SK-N-MC (cell line): ENCODE measurements around the gene FREM2.

Source experiments
- DNase-seq: peaks from one replicate; pipeline ENCODE4 v3.0.0-alpha.2; 2011; ENCODE audit warnings: low read depth, low spot score
- H3K27ac ChIP-seq: fragments of 200-600 bp; sonication (generic); 2 replicates; pipeline ENCODE4 v1.5.1; 2016; ENCODE audit warnings: mixed run types
- H3K36me3 ChIP-seq: fragments of 200-600 bp; sonication (generic); 2 replicates; pipeline ENCODE4 v1.6.1; 2017; ENCODE audit warnings: antibody characterized with exemption, low read length, mixed read lengths; ENCODE audit not compliant: insufficient read depth
- H3K4me3 ChIP-seq: fragments of 200-600 bp; sonication (generic); 2 replicates; pipeline ENCODE4 v1.5.1; 2016
- H3K9ac ChIP-seq: fragments of 200-600 bp; sonication (generic); 2 replicates; pipeline ENCODE4 v1.8.0; 2017; ENCODE audit warnings: mixed run types, mixed read lengths; ENCODE audit not compliant: insufficient read length
- H3K9me3 ChIP-seq: fragments of 200-600 bp; sonication (generic); 2 replicates; pipeline ENCODE4 v1.6.1; 2017; ENCODE audit warnings: low read depth, mild to moderate bottlenecking, antibody characterized with exemption, low read length, moderate library complexity, mixed read lengths
- EZH2 ChIP-seq: fragments of 200-600 bp; sonication (generic); IDR thresholded peaks from one replicate; pipeline ENCODE4 v1.6.1; 2017; ENCODE audit warnings: antibody characterized with exemption
- FOXP2 ChIP-seq: optimal IDR thresholded peaks from 2 replicates; pipeline ENCODE3; 2011; ENCODE audit warnings: mild to moderate bottlenecking, moderate library complexity; ENCODE audit not compliant: insufficient read depth; ENCODE audit errors: extremely low read length, control extremely low read depth
- POLR2AphosphoS5 ChIP-seq: IDR thresholded peaks from 2 replicates; pipeline ENCODE4 v1.6.1; 2012; ENCODE audit warnings: mild to moderate bottlenecking, low read depth, low read length, borderline replicate concordance

The FREM2 gene, protein sequence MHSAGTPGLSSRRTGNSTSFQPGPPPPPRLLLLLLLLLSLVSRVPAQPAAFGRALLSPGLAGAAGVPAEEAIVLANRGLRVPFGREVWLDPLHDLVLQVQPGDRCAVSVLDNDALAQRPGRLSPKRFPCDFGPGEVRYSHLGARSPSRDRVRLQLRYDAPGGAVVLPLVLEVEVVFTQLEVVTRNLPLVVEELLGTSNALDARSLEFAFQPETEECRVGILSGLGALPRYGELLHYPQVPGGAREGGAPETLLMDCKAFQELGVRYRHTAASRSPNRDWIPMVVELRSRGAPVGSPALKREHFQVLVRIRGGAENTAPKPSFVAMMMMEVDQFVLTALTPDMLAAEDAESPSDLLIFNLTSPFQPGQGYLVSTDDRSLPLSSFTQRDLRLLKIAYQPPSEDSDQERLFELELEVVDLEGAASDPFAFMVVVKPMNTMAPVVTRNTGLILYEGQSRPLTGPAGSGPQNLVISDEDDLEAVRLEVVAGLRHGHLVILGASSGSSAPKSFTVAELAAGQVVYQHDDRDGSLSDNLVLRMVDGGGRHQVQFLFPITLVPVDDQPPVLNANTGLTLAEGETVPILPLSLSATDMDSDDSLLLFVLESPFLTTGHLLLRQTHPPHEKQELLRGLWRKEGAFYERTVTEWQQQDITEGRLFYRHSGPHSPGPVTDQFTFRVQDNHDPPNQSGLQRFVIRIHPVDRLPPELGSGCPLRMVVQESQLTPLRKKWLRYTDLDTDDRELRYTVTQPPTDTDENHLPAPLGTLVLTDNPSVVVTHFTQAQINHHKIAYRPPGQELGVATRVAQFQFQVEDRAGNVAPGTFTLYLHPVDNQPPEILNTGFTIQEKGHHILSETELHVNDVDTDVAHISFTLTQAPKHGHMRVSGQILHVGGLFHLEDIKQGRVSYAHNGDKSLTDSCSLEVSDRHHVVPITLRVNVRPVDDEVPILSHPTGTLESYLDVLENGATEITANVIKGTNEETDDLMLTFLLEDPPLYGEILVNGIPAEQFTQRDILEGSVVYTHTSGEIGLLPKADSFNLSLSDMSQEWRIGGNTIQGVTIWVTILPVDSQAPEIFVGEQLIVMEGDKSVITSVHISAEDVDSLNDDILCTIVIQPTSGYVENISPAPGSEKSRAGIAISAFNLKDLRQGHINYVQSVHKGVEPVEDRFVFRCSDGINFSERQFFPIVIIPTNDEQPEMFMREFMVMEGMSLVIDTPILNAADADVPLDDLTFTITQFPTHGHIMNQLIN (N-terminal part only)

DNA sequence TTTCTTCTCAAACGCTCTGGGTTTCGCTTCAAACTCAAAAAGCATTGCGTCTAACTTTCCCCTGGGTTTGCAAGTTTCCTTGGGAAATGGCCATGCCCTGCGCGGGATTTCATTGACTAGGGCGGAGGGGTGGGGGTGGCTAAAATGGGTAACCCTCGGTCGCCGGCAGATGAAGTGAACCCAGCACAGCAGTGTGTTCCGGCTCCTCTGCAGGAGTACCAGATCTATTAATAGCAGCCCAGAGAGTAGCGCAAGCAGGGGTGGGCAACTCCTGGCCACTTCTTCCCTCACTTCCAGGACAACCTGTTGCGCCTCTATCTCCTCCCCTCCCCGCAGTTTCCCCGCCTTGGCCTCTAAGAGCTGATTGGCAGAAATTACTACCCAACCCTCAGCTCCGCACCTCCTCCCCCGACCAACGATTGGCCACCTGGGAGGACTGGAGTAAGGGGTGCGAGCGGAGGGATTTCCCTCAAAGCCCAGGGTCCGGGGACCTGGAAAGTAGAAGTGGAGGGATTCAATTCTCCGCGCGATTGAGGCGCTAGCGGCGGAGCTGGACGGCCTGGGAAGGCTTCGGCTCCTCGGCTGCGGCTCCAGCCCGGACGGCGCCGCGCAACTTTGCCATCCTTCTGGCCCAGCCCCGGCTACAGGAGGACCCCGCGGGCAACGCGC lies at the start of gene FREM2:
TSS of gene FREM2 (plus strand) at position 501 of the 669 bp plus-strand sequence. CDS start 268 bp downstream, outside the sequence.
- TF ChIP-seq POLR2AphosphoS5, result no peak
- no peak for TF ChIP-seq EZH2
- H3K4me3 ChIP-seq, result peak within 1 kb of the TSS; percentile 77
- no peak within 1 kb of the TSS for H3K27ac ChIP-seq
- DNase-seq, result no peak
- no peaks in the 10 kb centered on the region for H3K9me3 ChIP-seq
- no peaks in the 10 kb centered on the region for H3K36me3 ChIP-seq
- no peak within 1 kb of the TSS for H3K9ac ChIP-seq

DNA sequence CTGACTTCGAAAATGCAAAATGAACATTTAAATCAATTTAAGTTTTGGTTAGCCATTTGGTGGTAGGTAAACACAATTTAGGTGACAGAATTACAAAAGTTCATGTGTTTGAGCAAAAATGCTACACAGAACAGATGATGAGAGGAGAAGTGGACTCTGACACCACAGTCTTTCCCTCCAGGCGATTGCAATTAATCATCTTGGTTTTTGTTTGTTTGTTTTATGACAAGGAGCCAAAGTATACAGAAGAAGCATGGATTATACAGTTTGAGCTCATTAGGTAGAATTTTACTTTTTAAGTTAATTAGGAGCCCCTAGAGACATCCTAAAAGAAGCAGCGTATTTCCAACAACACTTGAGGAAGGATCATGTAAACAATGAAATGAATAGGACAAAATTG lies 49.3 kb upstream of the FREM2 start:
- Histone ChIP-seq H3K4me3 (no peak overlapping the region), H3K36me3 (no peaks in the 10 kb centered on the region), H3K9me3 (no peaks in the 10 kb centered on the region), H3K9ac (no peak overlapping the region), H3K27ac (no peak overlapping the region)
- TF ChIP-seq POLR2AphosphoS5, result no peak
- TF ChIP-seq FOXP2, result no peak
- no peak for TF ChIP-seq EZH2
- no peak for DNase-seq

DNA sequence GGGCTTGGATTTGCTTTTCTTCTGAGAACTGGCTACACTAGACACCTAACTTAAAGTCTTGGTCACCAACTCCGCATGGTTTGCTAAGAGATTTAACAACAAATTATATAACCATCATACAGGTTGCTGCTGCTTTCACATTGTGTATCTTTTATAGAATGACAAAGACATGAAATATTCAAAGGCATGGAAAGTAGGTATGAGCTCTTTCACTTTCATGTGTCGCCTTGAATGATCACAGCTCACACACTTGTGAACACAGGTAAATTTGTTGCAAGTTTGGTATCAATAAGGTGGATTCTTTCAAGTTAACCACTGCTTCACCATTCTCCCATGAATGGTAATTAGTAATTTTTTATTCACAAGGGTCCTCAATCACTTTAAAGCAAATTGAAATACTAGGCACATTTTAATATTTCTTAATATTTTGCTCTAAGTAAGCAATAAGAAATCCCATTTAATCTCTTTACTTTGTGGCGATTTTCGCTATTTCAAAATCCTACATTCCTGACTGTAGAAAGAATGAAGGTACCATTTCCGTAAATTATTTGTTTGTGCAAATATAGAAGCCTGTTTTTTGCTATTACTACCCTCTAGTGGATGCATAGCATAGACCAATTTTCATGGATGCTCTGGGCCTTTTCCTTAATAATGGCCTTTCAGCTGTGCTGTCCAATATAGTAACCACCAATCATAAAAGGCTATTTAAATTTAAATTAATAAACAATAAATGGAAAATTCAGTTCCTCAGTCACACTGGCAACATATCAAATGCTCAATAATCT lies 45.5 kb upstream of the FREM2 start:
- H3K4me3 ChIP-seq, result no peak overlapping the region
- no peaks in the 10 kb centered on the region for H3K36me3 ChIP-seq
- no peak overlapping the region for H3K9ac ChIP-seq
- no peak overlapping the region for H3K27ac ChIP-seq
- no peaks in the 10 kb centered on the region for H3K9me3 ChIP-seq
- DNase-seq, result no peak
- TF ChIP-seq FOXP2 (no peak), POLR2AphosphoS5 (no peak), EZH2 (no peak)

DNA sequence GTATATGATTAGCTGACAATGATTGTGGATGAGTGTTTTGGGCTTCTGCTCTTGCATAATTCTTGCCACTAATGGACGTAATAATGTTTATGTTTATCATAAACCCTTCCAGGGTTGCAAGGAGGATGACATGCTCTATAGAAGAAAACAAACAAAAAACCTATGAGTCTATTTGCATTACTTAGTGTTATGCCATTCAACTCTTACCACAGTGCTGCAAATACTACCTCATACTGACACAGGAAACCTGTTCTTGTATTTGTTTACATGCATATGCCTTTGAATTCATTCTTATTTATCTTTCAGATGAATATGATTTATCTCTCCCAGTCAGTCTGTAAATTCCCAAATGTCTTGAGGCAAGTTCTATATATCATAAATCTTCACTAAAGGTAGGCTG lies 39.6 kb upstream of the FREM2 start:
- TF ChIP-seq EZH2, result no peak
- no peak for TF ChIP-seq POLR2AphosphoS5
- TF ChIP-seq FOXP2, result no peak
- H3K9me3 ChIP-seq, result no peaks in the 10 kb centered on the region
- no peaks in the 10 kb centered on the region for H3K36me3 ChIP-seq
- H3K9ac ChIP-seq, result no peak overlapping the region
- DNase-seq, result no peak
- no peak overlapping the region for H3K4me3 ChIP-seq
- no peak overlapping the region for H3K27ac ChIP-seq

DNA sequence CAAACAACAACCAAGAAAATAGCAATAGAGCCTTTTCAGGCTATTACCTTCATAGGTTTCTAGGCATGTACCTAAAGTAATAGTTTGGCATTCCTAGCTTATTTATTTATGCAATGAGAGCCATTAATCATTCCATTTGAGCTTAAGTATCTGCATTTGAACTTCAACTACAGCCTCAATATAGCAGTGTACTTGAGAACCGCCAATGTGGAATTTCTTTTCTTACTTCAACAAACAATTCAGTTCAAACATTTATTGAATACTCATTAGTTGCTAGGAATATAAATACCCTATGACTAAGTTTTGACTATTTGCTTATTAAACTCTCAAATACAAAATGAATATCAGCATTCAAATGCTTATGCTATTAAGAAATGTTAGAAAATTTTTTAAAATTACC lies 38.0 kb upstream of the FREM2 start:
- Histone ChIP-seq H3K27ac (no peak overlapping the region), H3K36me3 (no peaks in the 10 kb centered on the region), H3K9ac (no peak overlapping the region), H3K4me3 (no peak overlapping the region), H3K9me3 (no peaks in the 10 kb centered on the region)
- DNase-seq, result no peak
- TF ChIP-seq EZH2 (no peak), FOXP2 (no peak), POLR2AphosphoS5 (no peak)

DNA sequence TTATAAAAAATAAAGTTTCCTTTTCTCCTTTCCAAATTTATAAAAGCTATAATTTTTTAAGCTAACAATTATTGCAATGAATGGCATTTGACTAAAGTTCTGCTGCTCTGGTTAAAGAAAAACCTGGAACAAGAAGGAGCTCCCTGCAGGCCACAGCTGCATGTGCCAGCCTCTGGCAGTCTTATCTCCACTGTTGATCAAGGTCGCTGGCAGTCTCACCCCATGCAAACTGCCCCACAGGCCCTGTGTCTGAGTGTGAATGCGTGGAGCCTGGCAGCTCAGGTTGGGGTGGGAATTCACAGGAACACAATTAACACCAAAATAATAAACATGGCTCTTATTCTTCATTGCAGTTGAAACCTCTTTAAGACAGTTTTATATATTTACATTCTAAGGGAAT lies 30.2 kb upstream of the FREM2 start:
- H3K9ac ChIP-seq, result no peak overlapping the region
- DNase-seq, result no peak
- H3K27ac ChIP-seq, result no peak overlapping the region
- no peaks in the 10 kb centered on the region for H3K36me3 ChIP-seq
- no peaks in the 10 kb centered on the region for H3K9me3 ChIP-seq
- no peak overlapping the region for H3K4me3 ChIP-seq
- TF ChIP-seq EZH2 (no peak), POLR2AphosphoS5 (no peak), FOXP2 (no peak)

DNA sequence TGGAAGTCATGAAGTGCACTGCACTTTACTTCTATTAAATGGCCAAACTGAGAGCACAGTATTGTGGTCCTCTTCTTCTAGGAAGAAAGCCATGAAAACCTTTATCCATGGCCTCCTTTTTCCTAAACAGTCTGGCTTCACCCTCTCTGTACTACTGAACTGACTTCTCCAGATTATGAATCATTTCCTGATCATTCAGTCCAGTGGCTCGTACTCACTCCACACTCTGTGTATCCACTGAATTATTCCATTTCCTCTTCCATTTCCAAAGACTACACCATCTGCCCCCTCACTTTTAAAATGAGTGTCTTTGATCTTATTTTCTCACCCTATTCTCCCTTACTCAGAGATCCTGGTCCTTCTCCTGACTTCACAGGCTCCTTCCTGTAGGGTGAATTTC lies 29.7 kb upstream of the FREM2 start:
- no peak for DNase-seq
- no peak overlapping the region for H3K27ac ChIP-seq
- TF ChIP-seq FOXP2 (no peak), EZH2 (no peak), POLR2AphosphoS5 (no peak)
- H3K9ac ChIP-seq, result no peak overlapping the region
- no peak overlapping the region for H3K4me3 ChIP-seq
- no peaks in the 10 kb centered on the region for H3K36me3 ChIP-seq
- H3K9me3 ChIP-seq, result no peaks in the 10 kb centered on the region
